ENCODE measurements around the gene FNDC3A.
A peak's percentile ranks its signal among the peaks of the same experiment; 100 is the strongest.
"Not testable (repeated sequence)": the region's sequence is repeated elsewhere in the genome, so short reads cannot be mapped to it uniquely, and the experiment has no call there.

Gene FNDC3A

GRCh38 chr13:49125964-49126524, 150.3 kb downstream of the FNDC3A start:
- H3K27ac ChIP-seq (ENCODE audit: low read depth in 2 of 2, low read length in 2 of 2): no peak overlapping the region
- H3K9ac ChIP-seq (ENCODE audit: low read depth in 1 of 2, low read length in 2 of 2): no peak overlapping the region
- peaks cover 3 to 6% of the 10 kb centered on the region in 2 donors for H3K36me3 ChIP-seq (ENCODE audit: control insufficient read depth in 2 of 2, insufficient read depth in 2 of 2, low read length in 2 of 2)
- peaks cover 0 to 2% of the 10 kb centered on the region in 2 donors for H3K4me1 ChIP-seq (ENCODE audit: control insufficient read depth in 2 of 2, insufficient read depth in 2 of 2, low read length in 2 of 2)
- no peaks in the 10 kb centered on the region for H3K27me3 ChIP-seq (ENCODE audit: control insufficient read depth in 2 of 2, insufficient read depth in 2 of 2, low read length in 2 of 2)
- no peaks in the 10 kb centered on the region for H3K9me3 ChIP-seq (ENCODE audit: control insufficient read depth in 2 of 2, low read length in 2 of 2)
- H3K4me3 ChIP-seq (ENCODE audit: low read length in 2 of 2): no peak overlapping the region

GRCh38 chr13:49132479-49133002, 156.8 kb downstream of the FNDC3A start:
- no peak overlapping the region for H3K9ac ChIP-seq (ENCODE audit: low read depth in 1 of 2, low read length in 2 of 2)
- H3K4me1 ChIP-seq (ENCODE audit: control insufficient read depth in 2 of 2, insufficient read depth in 2 of 2, low read length in 2 of 2): no peaks in the 10 kb centered on the region
- H3K4me3 ChIP-seq (ENCODE audit: low read length in 2 of 2): no peak overlapping the region
- peaks cover 40% of the 10 kb centered on the region in 2 donors for H3K36me3 ChIP-seq (ENCODE audit: control insufficient read depth in 2 of 2, insufficient read depth in 2 of 2, low read length in 2 of 2)
- H3K27ac ChIP-seq (ENCODE audit: low read depth in 2 of 2, low read length in 2 of 2): no peak overlapping the region
- no peaks in the 10 kb centered on the region for H3K27me3 ChIP-seq (ENCODE audit: control insufficient read depth in 2 of 2, insufficient read depth in 2 of 2, low read length in 2 of 2)
- no peaks in the 10 kb centered on the region for H3K9me3 ChIP-seq (ENCODE audit: control insufficient read depth in 2 of 2, low read length in 2 of 2)

- Histone ChIP-seq H3K27ac (ENCODE audit: low read depth in 2 of 2, low read length in 2 of 2) (no peak overlapping the region), H3K27me3 (ENCODE audit: control insufficient read depth in 2 of 2, insufficient read depth in 2 of 2, low read length in 2 of 2) (no peaks in the 10 kb centered on the region), H3K4me3 (ENCODE audit: low read length in 2 of 2) (no peak overlapping the region), H3K36me3 (ENCODE audit: control insufficient read depth in 2 of 2, insufficient read depth in 2 of 2, low read length in 2 of 2) (peaks cover 43 to 45% of the 10 kb centered on the region in 2 donors), H3K4me1 (ENCODE audit: control insufficient read depth in 2 of 2, insufficient read depth in 2 of 2, low read length in 2 of 2) (no peaks in the 10 kb centered on the region), H3K9me3 (ENCODE audit: control insufficient read depth in 2 of 2, low read length in 2 of 2) (no peaks in the 10 kb centered on the region), H3K9ac (ENCODE audit: low read depth in 1 of 2, low read length in 2 of 2) (no peak overlapping the region)
These were observed 158.6 kb downstream of the FNDC3A start for GRCh38 chr13:49134305-49134704.

- not testable (repeated sequence) for H3K9me3 ChIP-seq (ENCODE audit: control insufficient read depth in 2 of 2, low read length in 2 of 2); H3K4me1 ChIP-seq (ENCODE audit: control insufficient read depth in 2 of 2, insufficient read depth in 2 of 2, low read length in 2 of 2); H3K27me3 ChIP-seq (ENCODE audit: control insufficient read depth in 2 of 2, insufficient read depth in 2 of 2, low read length in 2 of 2); H3K4me3 ChIP-seq (ENCODE audit: low read length in 2 of 2); H3K27ac ChIP-seq (ENCODE audit: low read depth in 2 of 2, low read length in 2 of 2); H3K9ac ChIP-seq (ENCODE audit: low read depth in 1 of 2, low read length in 2 of 2)
- H3K36me3 ChIP-seq (ENCODE audit: control insufficient read depth in 2 of 2, insufficient read depth in 2 of 2, low read length in 2 of 2): peaks cover 43 to 46% of the 10 kb centered on the region in 2 donors
These were observed 161.5 kb downstream of the FNDC3A start for GRCh38 chr13:49137138-49137643.

- peaks cover 33 to 47% of the 10 kb centered on the region in 2 donors for H3K36me3 ChIP-seq (ENCODE audit: control insufficient read depth in 2 of 2, insufficient read depth in 2 of 2, low read length in 2 of 2)
- no peak overlapping the region for H3K4me3 ChIP-seq (ENCODE audit: low read length in 2 of 2)
- no peaks in the 10 kb centered on the region for H3K27me3 ChIP-seq (ENCODE audit: control insufficient read depth in 2 of 2, insufficient read depth in 2 of 2, low read length in 2 of 2)
- H3K27ac ChIP-seq (ENCODE audit: low read depth in 2 of 2, low read length in 2 of 2): no peak overlapping the region
- H3K4me1 ChIP-seq (ENCODE audit: control insufficient read depth in 2 of 2, insufficient read depth in 2 of 2, low read length in 2 of 2): no peaks in the 10 kb centered on the region
- H3K9me3 ChIP-seq (ENCODE audit: control insufficient read depth in 2 of 2, low read length in 2 of 2): no peaks in the 10 kb centered on the region
- H3K9ac ChIP-seq (ENCODE audit: low read depth in 1 of 2, low read length in 2 of 2): no peak overlapping the region
These were observed 165.3 kb downstream of the FNDC3A start for GRCh38 chr13:49140910-49141611.

GRCh38 chr13:49146950-49147355, 171.2 kb downstream of the FNDC3A start:
- Histone ChIP-seq H3K27me3 (ENCODE audit: control insufficient read depth in 2 of 2, insufficient read depth in 2 of 2, low read length in 2 of 2) (no peaks in the 10 kb centered on the region), H3K27ac (ENCODE audit: low read depth in 2 of 2, low read length in 2 of 2) (peak overlapping the region; percentile 49 to 50), H3K4me3 (ENCODE audit: low read length in 2 of 2) (peak overlapping the region; percentile 29 to 49), H3K36me3 (ENCODE audit: control insufficient read depth in 2 of 2, insufficient read depth in 2 of 2, low read length in 2 of 2) (peaks cover 16 to 27% of the 10 kb centered on the region in 2 donors), H3K9me3 (ENCODE audit: control insufficient read depth in 2 of 2, low read length in 2 of 2) (no peaks in the 10 kb centered on the region), H3K4me1 (ENCODE audit: control insufficient read depth in 2 of 2, insufficient read depth in 2 of 2, low read length in 2 of 2) (peaks cover 0 to 4% of the 10 kb centered on the region in 2 donors), H3K9ac (ENCODE audit: low read depth in 1 of 2, low read length in 2 of 2) (peak overlapping the region in 1 of 2 donors; percentile 9)

GRCh38 chr13:49148405-49148804, 172.7 kb downstream of the FNDC3A start:
- Histone ChIP-seq H3K9ac (ENCODE audit: low read depth in 1 of 2, low read length in 2 of 2) (no peak overlapping the region), H3K27me3 (ENCODE audit: control insufficient read depth in 2 of 2, insufficient read depth in 2 of 2, low read length in 2 of 2) (no peaks in the 10 kb centered on the region)

GRCh38 chr13:49157955-49158584, 182.4 kb downstream of the FNDC3A start:
- not testable (repeated sequence) for H3K27me3 ChIP-seq (ENCODE audit: control insufficient read depth in 2 of 2, insufficient read depth in 2 of 2, low read length in 2 of 2); H3K27ac ChIP-seq (ENCODE audit: low read depth in 2 of 2, low read length in 2 of 2); H3K36me3 ChIP-seq (ENCODE audit: control insufficient read depth in 2 of 2, insufficient read depth in 2 of 2, low read length in 2 of 2); H3K9me3 ChIP-seq (ENCODE audit: control insufficient read depth in 2 of 2, low read length in 2 of 2); H3K4me1 ChIP-seq (ENCODE audit: control insufficient read depth in 2 of 2, insufficient read depth in 2 of 2, low read length in 2 of 2); H3K4me3 ChIP-seq (ENCODE audit: low read length in 2 of 2); H3K9ac ChIP-seq (ENCODE audit: low read depth in 1 of 2, low read length in 2 of 2)

More at GRCh38 chr13:49148405-49148804, 172.7 kb downstream of the FNDC3A start:
- H3K4me3 ChIP-seq (ENCODE audit: low read length in 2 of 2): no peak overlapping the region
- no peak overlapping the region for H3K27ac ChIP-seq (ENCODE audit: low read depth in 2 of 2, low read length in 2 of 2)
- H3K36me3 ChIP-seq (ENCODE audit: control insufficient read depth in 2 of 2, insufficient read depth in 2 of 2, low read length in 2 of 2): peaks cover 16 to 21% of the 10 kb centered on the region in 2 donors
- H3K9me3 ChIP-seq (ENCODE audit: control insufficient read depth in 2 of 2, low read length in 2 of 2): no peaks in the 10 kb centered on the region
- peaks cover 0 to 4% of the 10 kb centered on the region in 2 donors for H3K4me1 ChIP-seq (ENCODE audit: control insufficient read depth in 2 of 2, insufficient read depth in 2 of 2, low read length in 2 of 2)

GRCh38 chr13:49163162-49163561, 187.4 kb downstream of the FNDC3A start:
- H3K27ac ChIP-seq (ENCODE audit: low read depth in 2 of 2, low read length in 2 of 2); H3K4me1 ChIP-seq (ENCODE audit: control insufficient read depth in 2 of 2, insufficient read depth in 2 of 2, low read length in 2 of 2); H3K9ac ChIP-seq (ENCODE audit: low read depth in 1 of 2, low read length in 2 of 2); H3K4me3 ChIP-seq (ENCODE audit: low read length in 2 of 2); H3K9me3 ChIP-seq (ENCODE audit: control insufficient read depth in 2 of 2, low read length in 2 of 2); H3K27me3 ChIP-seq (ENCODE audit: control insufficient read depth in 2 of 2, insufficient read depth in 2 of 2, low read length in 2 of 2): not testable (repeated sequence)
- peaks cover 18 to 25% of the 10 kb centered on the region in 2 donors for H3K36me3 ChIP-seq (ENCODE audit: control insufficient read depth in 2 of 2, insufficient read depth in 2 of 2, low read length in 2 of 2)

- Histone ChIP-seq H3K4me1 (ENCODE audit: control insufficient read depth in 2 of 2, insufficient read depth in 2 of 2, low read length in 2 of 2) (no peaks in the 10 kb centered on the region), H3K36me3 (ENCODE audit: control insufficient read depth in 2 of 2, insufficient read depth in 2 of 2, low read length in 2 of 2) (peaks cover 27 to 35% of the 10 kb centered on the region in 2 donors), H3K9me3 (ENCODE audit: control insufficient read depth in 2 of 2, low read length in 2 of 2) (no peaks in the 10 kb centered on the region), H3K27me3 (ENCODE audit: control insufficient read depth in 2 of 2, insufficient read depth in 2 of 2, low read length in 2 of 2) (no peaks in the 10 kb centered on the region), H3K27ac (ENCODE audit: low read depth in 2 of 2, low read length in 2 of 2) (no peak overlapping the region), H3K4me3 (ENCODE audit: low read length in 2 of 2) (no peak overlapping the region), H3K9ac (ENCODE audit: low read depth in 1 of 2, low read length in 2 of 2) (no peak overlapping the region)
These were observed 189.0 kb downstream of the FNDC3A start for GRCh38 chr13:49164712-49165111.

Data from mucosa of rectum (tissue), 2 donors.